ENCODE measurements around the gene ADGRG3. TPM values are rescaled to one million over a fixed set of nuclear protein-coding genes. Genes with fewer than 3 reads are reported as not detected.

ADGRG3 gene
- total RNA-seq, 1 experiment from 2014 or later = 0.46 TPM

- Histone ChIP-seq H3K18ac (ENCODE audit: insufficient read length, low read depth, low read length) (no peak overlapping the region), H2BK12ac (ENCODE audit: insufficient read length, low read depth, low read length) (no peak overlapping the region), H2AFZ (ENCODE audit: low read length) (no peak overlapping the region), H4K20me1 (ENCODE audit: control insufficient read depth, insufficient read depth, insufficient read length) (no peaks in the 10 kb centered on the region), H2BK5ac (ENCODE audit: insufficient read length, low read length) (no peak overlapping the region), H3K56ac (ENCODE audit: insufficient read length, low read depth, low read length) (no peak overlapping the region), H3K9ac (ENCODE audit: extremely low read depth, insufficient read length, low read length) (no peak overlapping the region), H3K27me3 (ENCODE audit: insufficient read depth, low read length) (peaks cover 2% of the 10 kb centered on the region; the same call in 1 of the 2 replicates), H3K79me2 (ENCODE audit: insufficient read depth, low read length) (no peaks in the 10 kb centered on the region), H3K14ac (ENCODE audit: insufficient read depth, low read length) (no peak overlapping the region), H3K23me2 (ENCODE audit: insufficient read length, low read depth, low read length, poor library complexity, severe bottlenecking) (no peaks in the 10 kb centered on the region), H4K8ac (replicated peaks; ENCODE audit: insufficient read length, low read depth, low read length) (no peak overlapping the region), H2BK20ac (ENCODE audit: low read depth, low read length, poor library complexity, severe bottlenecking) (no peak overlapping the region), H3K9me3 (ENCODE audit: control insufficient read depth, low read depth, low read length) (no peaks in the 10 kb centered on the region), H4K91ac (ENCODE audit: insufficient read length, low read depth, low read length) (no peak overlapping the region), H3K79me1 (ENCODE audit: insufficient read depth, low read depth, low read length, poor library complexity, severe bottlenecking) (no peaks in the 10 kb centered on the region), H4K5ac (ENCODE audit: insufficient read length, low read depth, low read length) (no peak overlapping the region), H2BK120ac (ENCODE audit: low read depth, low read length, poor library complexity, severe bottlenecking) (no peak overlapping the region), H3K4me2 (ENCODE audit: insufficient read depth, insufficient read length, low read length) (no peak overlapping the region), H2AK5ac (ENCODE audit: insufficient read length, low read length) (no peak overlapping the region), H3K4ac (ENCODE audit: low read depth, low read length) (no peak overlapping the region), H3K27ac (ENCODE audit: insufficient read length, low read depth, low read length) (no peak overlapping the region), H3T11ph (ENCODE audit: low read length) (no peak overlapping the region), H2BK15ac (ENCODE audit: low read depth, low read length) (no peak overlapping the region), H3K4me1 (ENCODE audit: insufficient read depth, low read length) (no peaks in the 10 kb centered on the region), H3K23ac (ENCODE audit: insufficient read length, low read depth, low read length) (no peak overlapping the region)
- Mint-ChIP-seq H3K4me3 (no peak overlapping the region), H3K27ac (no peak overlapping the region), H3K9me3 (no peaks in the 10 kb centered on the region), H3K36me3 (ENCODE audit: insufficient read depth in 1 of 3, low read depth in 3 of 3) (no peaks in the 10 kb centered on the region), H3K4me1 (peaks cover 18 to 39% of the 10 kb centered on the region in 2 experiments), H3K27me3 (ENCODE audit: low read depth) (peaks cover 37% of the 10 kb centered on the region)
- no CpG with 5 or more reads among the region's 16 CpGs for WGBS (ENCODE audit: extremely low coverage, insufficient read length, low lambda C conversion rate)
- no peak for TF ChIP-seq CTCF (conservative IDR thresholded peaks at IDR 0.05)
- no peak for DNase-seq
These were observed 32.6 kb upstream of the ADGRG3 start for GRCh38 chr16:57635266-57636097.
